RKO (cell line): ENCODE data around the gene PTPRM.

Experiments used
- DNase-seq: peaks from one replicate; pipeline ENCODE4 v3.0.0-alpha.2; 2016; ENCODE audit warnings: low spot score

Gene PTPRM

GRCh38 chr18:8005870-8006569 lies 438.9 kb downstream of the PTPRM start:
- DNase-seq, result no peak

- no peak for DNase-seq
Measured at GRCh38 chr18:8006979-8007378, 439.9 kb downstream of the PTPRM start.

GRCh38 chr18:8008033-8008432 lies 440.9 kb downstream of the PTPRM start:
- no peak for DNase-seq

- DNase-seq, result no peak
Measured at GRCh38 chr18:8011361-8011760, 444.2 kb downstream of the PTPRM start.

GRCh38 chr18:8011906-8012305 lies 444.8 kb downstream of the PTPRM start:
- DNase-seq, result no peak

- no peak for DNase-seq
Measured at GRCh38 chr18:8018701-8019331, 451.7 kb downstream of the PTPRM start.

GRCh38 chr18:8019600-8019999 lies 452.5 kb downstream of the PTPRM start:
- DNase-seq, result no peak

- DNase-seq, result no peak
Measured at GRCh38 chr18:8020132-8020846, 453.2 kb downstream of the PTPRM start.

- no peak for DNase-seq
Measured at GRCh38 chr18:8029061-8029460, 461.9 kb downstream of the PTPRM start.

GRCh38 chr18:8029731-8030130 lies 462.6 kb downstream of the PTPRM start:
- no peak for DNase-seq

GRCh38 chr18:8030201-8030600 lies 463.1 kb downstream of the PTPRM start:
- no peak for DNase-seq

- no peak for DNase-seq
Measured at GRCh38 chr18:8031496-8031895, 464.4 kb downstream of the PTPRM start.

- no peak for DNase-seq
Measured at GRCh38 chr18:8034674-8035073, 467.6 kb downstream of the PTPRM start.

GRCh38 chr18:8036551-8036950 lies 469.4 kb downstream of the PTPRM start:
- no peak for DNase-seq

- DNase-seq, result no peak
Measured at GRCh38 chr18:8037296-8037695, 470.2 kb downstream of the PTPRM start.

- no peak for DNase-seq
Measured at GRCh38 chr18:8040021-8040420, 472.9 kb downstream of the PTPRM start.

GRCh38 chr18:8041526-8042111 lies 474.5 kb downstream of the PTPRM start:
- DNase-seq, result no peak

- DNase-seq, result no peak
Measured at GRCh38 chr18:8044004-8044403, 476.9 kb downstream of the PTPRM start.

GRCh38 chr18:8045160-8045883 lies 478.2 kb downstream of the PTPRM start:
- DNase-seq, result no peak

- DNase-seq, result no peak
Measured at GRCh38 chr18:8045884-8046281, 478.8 kb downstream of the PTPRM start.

- DNase-seq, result no peak
Measured at GRCh38 chr18:8046441-8046840, 479.3 kb downstream of the PTPRM start.

GRCh38 chr18:8049147-8049546 lies 482.0 kb downstream of the PTPRM start:
- DNase-seq, result no peak
